SK-N-SH treated with all-trans-retinoic acid at 6 μM for 48 hours (cell line): ENCODE results near the gene LPAR2.

Source experiments
- ARNTL ChIP-seq: fragments of 450-650 bp; formaldehyde crosslinking; IDR thresholded peaks from 2 replicates; pipeline ENCODE4 v1.5.0; 2020; ENCODE audit warnings: low read depth, mild to moderate bottlenecking, moderate library complexity, borderline replicate concordance
- CSDC2 ChIP-seq: fragments of 250-450 bp; sonication (Bioruptor Pico); IDR thresholded peaks from 2 replicates; pipeline ENCODE4 v1.5.0; 2020; ENCODE audit warnings: mild to moderate bottlenecking, moderate library complexity
- ESRRG ChIP-seq: fragments of 250-450 bp; sonication (Bioruptor Pico); IDR thresholded peaks from 2 replicates; pipeline ENCODE4 v1.6.1; 2021; ENCODE audit warnings: mild to moderate bottlenecking
- ISL1 ChIP-seq: fragments of 250-450 bp; sonication (Bioruptor Pico); IDR thresholded peaks from 2 replicates; pipeline ENCODE4 v2.1.2; 2022; ENCODE audit warnings: mild to moderate bottlenecking, moderate library complexity
- RARB ChIP-seq: fragments of 250-450 bp; sonication (Bioruptor Pico); IDR thresholded peaks from 2 replicates; pipeline ENCODE4 v1.8.0; 2021; ENCODE audit warnings: mild to moderate bottlenecking, moderate library complexity
- ZNF565 ChIP-seq: fragments of 450-650 bp; formaldehyde crosslinking; conservative IDR thresholded peaks from 2 replicates; pipeline ENCODE4 v1.5.0; 2020; ENCODE audit warnings: low read depth, mild to moderate bottlenecking, moderate library complexity
- TF ChIP-seq, protein P1 (sequence below): fragments of 250-450 bp; sonication (Bioruptor Pico); IDR thresholded peaks from 2 replicates; pipeline ENCODE4 v1.8.0; 2020; ENCODE audit warnings: mild to moderate bottlenecking, moderate library complexity, borderline replicate concordance
- TF ChIP-seq, protein P2 (sequence below): fragments of 250-450 bp; sonication (Bioruptor Pico); IDR thresholded peaks from 2 replicates; pipeline ENCODE4 v1.5.1; 2020; ENCODE audit warnings: low read depth, mild to moderate bottlenecking, moderate library complexity

DNA sequence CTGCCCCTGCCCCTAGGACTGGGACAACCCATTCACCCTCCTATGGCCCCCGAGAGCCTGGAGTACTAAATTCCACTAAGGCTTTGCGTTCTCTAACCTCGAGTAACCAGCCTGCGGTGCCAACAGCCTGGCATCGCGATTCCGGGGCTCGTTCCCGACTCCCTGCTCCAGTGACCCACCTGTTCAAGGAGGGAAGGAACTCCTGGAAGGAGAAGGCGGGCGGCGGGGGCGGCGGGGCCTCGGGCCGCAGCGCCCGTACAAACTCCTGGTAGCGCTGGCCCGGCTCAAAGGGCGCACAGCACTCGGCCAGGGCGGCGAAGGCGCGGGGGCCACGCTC is 9.1 kb upstream of the LPAR2 start:
- no peak for TF ChIP-seq ISL1 (CRISPR knock-in tag)
- TF ChIP-seq, protein P1, sequence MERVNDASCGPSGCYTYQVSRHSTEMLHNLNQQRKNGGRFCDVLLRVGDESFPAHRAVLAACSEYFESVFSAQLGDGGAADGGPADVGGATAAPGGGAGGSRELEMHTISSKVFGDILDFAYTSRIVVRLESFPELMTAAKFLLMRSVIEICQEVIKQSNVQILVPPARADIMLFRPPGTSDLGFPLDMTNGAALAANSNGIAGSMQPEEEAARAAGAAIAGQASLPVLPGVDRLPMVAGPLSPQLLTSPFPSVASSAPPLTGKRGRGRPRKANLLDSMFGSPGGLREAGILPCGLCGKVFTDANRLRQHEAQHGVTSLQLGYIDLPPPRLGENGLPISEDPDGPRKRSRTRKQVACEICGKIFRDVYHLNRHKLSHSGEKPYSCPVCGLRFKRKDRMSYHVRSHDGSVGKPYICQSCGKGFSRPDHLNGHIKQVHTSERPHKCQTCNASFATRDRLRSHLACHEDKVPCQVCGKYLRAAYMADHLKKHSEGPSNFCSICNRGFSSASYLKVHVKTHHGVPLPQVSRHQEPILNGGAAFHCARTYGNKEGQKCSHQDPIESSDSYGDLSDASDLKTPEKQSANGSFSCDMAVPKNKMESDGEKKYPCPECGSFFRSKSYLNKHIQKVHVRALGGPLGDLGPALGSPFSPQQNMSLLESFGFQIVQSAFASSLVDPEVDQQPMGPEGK = no peak
- TF ChIP-seq, protein P2, sequence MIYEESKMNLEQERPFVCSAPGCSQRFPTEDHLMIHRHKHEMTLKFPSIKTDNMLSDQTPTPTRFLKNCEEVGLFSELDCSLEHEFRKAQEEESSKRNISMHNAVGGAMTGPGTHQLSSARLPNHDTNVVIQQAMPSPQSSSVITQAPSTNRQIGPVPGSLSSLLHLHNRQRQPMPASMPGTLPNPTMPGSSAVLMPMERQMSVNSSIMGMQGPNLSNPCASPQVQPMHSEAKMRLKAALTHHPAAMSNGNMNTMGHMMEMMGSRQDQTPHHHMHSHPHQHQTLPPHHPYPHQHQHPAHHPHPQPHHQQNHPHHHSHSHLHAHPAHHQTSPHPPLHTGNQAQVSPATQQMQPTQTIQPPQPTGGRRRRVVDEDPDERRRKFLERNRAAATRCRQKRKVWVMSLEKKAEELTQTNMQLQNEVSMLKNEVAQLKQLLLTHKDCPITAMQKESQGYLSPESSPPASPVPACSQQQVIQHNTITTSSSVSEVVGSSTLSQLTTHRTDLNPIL = no peak
- no peak for TF ChIP-seq RARB
- no peak for TF ChIP-seq ESRRG (CRISPR knock-in tag)
- no peak for TF ChIP-seq CSDC2 (CRISPR knock-in tag)
- TF ChIP-seq ZNF565 (CRISPR knock-in tag) = no peak
- no peak for TF ChIP-seq ARNTL (CRISPR knock-in tag)
